HEK293 (cell line): ENCODE data around the gene RBM19.

Experiments
- CTCF ChIA-PET: fragments of 350-600 bp; formaldehyde crosslinking; extraction: SDS; loops from one replicate; lab custom pipeline; 2021; ENCODE audit warnings: antibody characterized with exemption; lab: Yijun Ruan, JAX
- POLR2A ChIA-PET: fragments of 300-600 bp; formaldehyde crosslinking; extraction: SDS; loops from one replicate; lab custom pipeline; 2020; ENCODE audit warnings: antibody characterized with exemption, inconsistent platforms; lab: Yijun Ruan, JAX
- H3K27ac ChIP-seq: fragments of 200-500 bp; sonication (Bioruptor generic); 2 replicates; pipeline ENCODE4 v1.5.1; 2014; ENCODE audit warnings: low read depth, low read length, control low read depth, inconsistent platforms; ENCODE audit errors: extremely low read depth
- H3K36me3 ChIP-seq, 2 experiments: fragments of 200-500 bp in 1 of 2; sonication (Bioruptor generic) in 1 of 2; 1 replicate in 1 of 2; 2 replicates in 1 of 2; pipeline ENCODE4 v1.5.1; 2014 to 2017; ENCODE audit warnings: inconsistent platforms in 2 of 2, low read length in 2 of 2; ENCODE audit not compliant: control insufficient read depth in 2 of 2, insufficient read depth in 1 of 2
- H3K4me1 ChIP-seq: fragments of 200-500 bp; sonication (Bioruptor generic); 2 replicates; pipeline ENCODE4 v1.5.1; 2014; ENCODE audit warnings: mild to moderate bottlenecking, low read length, inconsistent platforms; ENCODE audit not compliant: control insufficient read depth, insufficient read depth
- H3K4me3 ChIP-seq: 2 replicates; pipeline ENCODE4 v1.5.1; 2011; ENCODE audit warnings: low read depth, mild to moderate bottlenecking, control low read depth, low read length, moderate library complexity
- H3K9me3 ChIP-seq: fragments of 200-500 bp; sonication (Bioruptor generic); 2 replicates; pipeline ENCODE4 v1.5.1; 2014; ENCODE audit warnings: low read depth, low read length, inconsistent platforms; ENCODE audit not compliant: control insufficient read depth, insufficient read depth
- ELK4 ChIP-seq: IDR thresholded peaks from 2 replicates; pipeline ENCODE4 v1.6.1; 2011; ENCODE audit warnings: mild to moderate bottlenecking, low read depth, low read length, borderline replicate concordance
- IKZF3 ChIP-seq: fragments of 450-650 bp; IDR thresholded peaks from 2 replicates; pipeline ENCODE4 v1.5.0; 2018; ENCODE audit warnings: missing biosample characterization, mild to moderate bottlenecking, missing genetic modification characterization, moderate library complexity
- KLF7 ChIP-seq: fragments of 450-650 bp; formaldehyde crosslinking; IDR thresholded peaks from 2 replicates; pipeline ENCODE4 v1.5.1; 2016; ENCODE audit warnings: missing biosample characterization, missing genetic modification characterization, borderline replicate concordance
- KLF9 ChIP-seq: fragments of 450-650 bp; formaldehyde crosslinking; IDR thresholded peaks from 2 replicates; pipeline ENCODE4 v1.5.1; 2016; ENCODE audit warnings: missing biosample characterization, missing genetic modification characterization, low read depth
- RBAK ChIP-seq: fragments of 450-650 bp; formaldehyde crosslinking; IDR thresholded peaks from 2 replicates; pipeline ENCODE4 v1.5.1; 2016; ENCODE audit warnings: missing biosample characterization, missing genetic modification characterization
- ZBTB11 ChIP-seq: fragments of 450-650 bp; formaldehyde crosslinking; conservative IDR thresholded peaks from 2 replicates; pipeline ENCODE4 v1.5.1; 2016; ENCODE audit warnings: low read depth, missing biosample characterization, missing genetic modification characterization
- ZBTB48 ChIP-seq: fragments of 450-650 bp; formaldehyde crosslinking; IDR thresholded peaks from 2 replicates; pipeline ENCODE4 v1.5.1; 2016; ENCODE audit warnings: missing biosample characterization, missing genetic modification characterization
- ZBTB49 ChIP-seq: fragments of 450-650 bp; formaldehyde crosslinking; IDR thresholded peaks from 2 replicates; pipeline ENCODE4 v1.5.1; 2016; ENCODE audit warnings: missing biosample characterization, missing genetic modification characterization, low read depth
- ZBTB8A ChIP-seq: fragments of 450-650 bp; formaldehyde crosslinking; IDR thresholded peaks from 2 replicates; pipeline ENCODE4 v1.5.1; 2016; ENCODE audit warnings: missing biosample characterization, missing genetic modification characterization
- ZFP37 ChIP-seq: fragments of 450-650 bp; formaldehyde crosslinking; IDR thresholded peaks from 2 replicates; pipeline ENCODE4 v1.5.1; 2016; ENCODE audit warnings: missing biosample characterization, missing genetic modification characterization
- ZNF138 ChIP-seq: fragments of 450-650 bp; formaldehyde crosslinking; IDR thresholded peaks from 2 replicates; pipeline ENCODE4 v1.5.1; 2016; ENCODE audit warnings: missing biosample characterization, missing genetic modification characterization, borderline replicate concordance
- ZNF18 ChIP-seq: fragments of 450-650 bp; formaldehyde crosslinking; IDR thresholded peaks from 2 replicates; pipeline ENCODE4 v1.5.1; 2016; ENCODE audit warnings: missing biosample characterization, missing genetic modification characterization
- ZNF223 ChIP-seq: fragments of 450-650 bp; formaldehyde crosslinking; IDR thresholded peaks from 2 replicates; pipeline ENCODE4 v1.5.1; 2016; ENCODE audit warnings: missing biosample characterization, missing genetic modification characterization
- ZNF280D ChIP-seq: fragments of 450-650 bp; formaldehyde crosslinking; IDR thresholded peaks from 2 replicates; pipeline ENCODE4 v1.5.1; 2016; ENCODE audit warnings: missing biosample characterization, missing genetic modification characterization
- ZNF341 ChIP-seq: fragments of 450-650 bp; formaldehyde crosslinking; IDR thresholded peaks from 2 replicates; pipeline ENCODE4; 2016; ENCODE audit warnings: low read depth, missing biosample characterization, missing genetic modification characterization
- ZNF394 ChIP-seq: fragments of 450-650 bp; formaldehyde crosslinking; IDR thresholded peaks from 2 replicates; pipeline ENCODE4 v1.5.1; 2016; ENCODE audit warnings: missing biosample characterization, missing genetic modification characterization, mild to moderate bottlenecking, moderate library complexity, borderline replicate concordance
- ZNF48 ChIP-seq: fragments of 450-650 bp; formaldehyde crosslinking; IDR thresholded peaks from 2 replicates; pipeline ENCODE4 v1.5.1; 2016; ENCODE audit warnings: missing biosample characterization, missing genetic modification characterization
- ZNF548 ChIP-seq: fragments of 450-650 bp; formaldehyde crosslinking; IDR thresholded peaks from 2 replicates; pipeline ENCODE4 v1.5.1; 2016; ENCODE audit warnings: missing biosample characterization, missing genetic modification characterization
- ZNF571 ChIP-seq: fragments of 450-650 bp; formaldehyde crosslinking; IDR thresholded peaks from 2 replicates; pipeline ENCODE4 v1.5.0; 2017; ENCODE audit warnings: missing biosample characterization, missing genetic modification characterization
- ZNF629 ChIP-seq: fragments of 450-650 bp; formaldehyde crosslinking; IDR thresholded peaks from 2 replicates; pipeline ENCODE4 v1.5.1; 2017; ENCODE audit warnings: missing biosample characterization, missing genetic modification characterization
- ZNF704 ChIP-seq: fragments of 450-650 bp; formaldehyde crosslinking; IDR thresholded peaks from 2 replicates; pipeline ENCODE4 v1.5.1; 2016; ENCODE audit warnings: missing biosample characterization, missing genetic modification characterization
- ZSCAN16 ChIP-seq: fragments of 450-650 bp; formaldehyde crosslinking; IDR thresholded peaks from 2 replicates; pipeline ENCODE4 v1.5.1; 2016; ENCODE audit warnings: missing biosample characterization, missing genetic modification characterization

RBM19 gene

GRCh38 chr12:113813229-113813541 is 152.9 kb downstream of the RBM19 start (continued):
- no peak for TF ChIP-seq ZNF48
- no peak for TF ChIP-seq ZNF18 (tag by site-specific recombination)
- no peak for TF ChIP-seq ZNF571

GRCh38 chr12:113812411-113813228 is 153.5 kb downstream of the RBM19 start:
- ChIA-PET CTCF (no interaction called here), POLR2A (no interaction called here)
- H3K4me1 ChIP-seq = no peaks in the 10 kb centered on the region
- no peak overlapping the region for H3K27ac ChIP-seq
- no peaks in the 10 kb centered on the region for H3K9me3 ChIP-seq
- H3K36me3 ChIP-seq = no peaks in the 10 kb centered on the region
- H3K4me3 ChIP-seq = no peak overlapping the region
- TF ChIP-seq ZNF223 (tag by site-specific recombination) = no peak
- TF ChIP-seq ZNF280D (tag by site-specific recombination) = no peak
- TF ChIP-seq ZBTB11 (tag by site-specific recombination) = no peak
- no peak for TF ChIP-seq ZNF138 (tag by site-specific recombination)
- no peak for TF ChIP-seq ZNF548 (tag by site-specific recombination)
- no peak for TF ChIP-seq IKZF3 (tag by site-specific recombination)
- TF ChIP-seq ZSCAN16 (tag by site-specific recombination) = no peak
- no peak for TF ChIP-seq ZNF341 (tag by site-specific recombination)
- no peak for TF ChIP-seq ZNF629 (tag by site-specific recombination)
- TF ChIP-seq ZNF704 (tag by site-specific recombination) = no peak
- TF ChIP-seq ZBTB48 (tag by site-specific recombination) = no peak
- TF ChIP-seq ZFP37 (tag by site-specific recombination) = no peak
- TF ChIP-seq ZBTB49 = no peak
- TF ChIP-seq ZNF394 (tag by site-specific recombination) = no peak
- no peak for TF ChIP-seq RBAK
- TF ChIP-seq KLF9 = no peak
- no peak for TF ChIP-seq KLF7 (tag by site-specific recombination)
- no peak for TF ChIP-seq ZBTB8A (tag by site-specific recombination)
- no peak for TF ChIP-seq ELK4
